DLD1 (cell line): ENCODE measurements around the gene PCDHGA9.
"Not testable (repeated sequence)": the region's sequence is repeated elsewhere in the genome, so short reads cannot be mapped to it uniquely, and the experiment has no call there.

Source experiments
- in situ Hi-C: cut with HindIII; loops from 2 replicates; pipeline ENCODE4 v1.10.0; 2017; ENCODE audit warnings: low sequenced_read_pairs

PCDHGA9 gene

DNA sequence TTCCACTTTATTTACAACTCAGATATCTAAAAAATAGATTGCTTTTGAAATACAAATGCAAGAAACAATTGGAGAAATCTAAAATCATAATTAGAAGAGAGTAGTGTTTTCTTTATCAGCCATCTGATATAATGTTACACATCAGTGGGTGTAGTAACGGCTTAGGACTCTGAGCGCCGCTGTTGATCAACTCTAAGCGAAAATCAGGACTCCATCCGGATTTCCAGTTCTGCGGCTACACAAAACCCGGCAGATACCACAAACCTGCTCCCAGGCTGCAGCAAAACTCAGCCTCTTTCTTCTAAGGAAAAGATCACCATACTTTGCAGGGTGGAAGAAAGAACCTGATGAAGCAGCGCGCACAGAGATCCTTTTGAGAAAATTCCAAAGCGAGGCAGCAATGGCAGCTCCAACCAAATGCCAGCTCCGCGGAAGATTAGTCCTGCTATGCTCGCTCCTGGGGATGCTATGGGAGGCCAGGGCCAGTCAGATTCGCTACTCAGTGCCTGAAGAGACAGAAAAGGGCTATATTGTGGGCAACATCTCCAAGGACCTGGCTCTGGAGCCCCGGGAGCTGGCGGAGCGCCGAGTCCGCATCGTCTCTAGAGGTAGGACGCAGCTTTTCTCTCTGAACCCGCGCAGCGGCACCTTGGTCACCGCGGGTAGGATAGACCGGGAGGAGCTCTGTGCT lies at the start of gene PCDHGA9:
PCDHGA9 (plus strand) TSS at position 226 of the 691 bp plus-strand sequence; CDS start at position 401, 175 bp downstream.
- in situ Hi-C loops: no loop called here

- in situ Hi-C loops: no loop called here
Measured at GRCh38 chr5:141354900-141355469, 47.6 kb upstream of the PCDHGA9 start, which contains the start of gene PCDHGA4. Gene PCDHGA4, plus strand, starts transcription at chr5:141355021. Its CDS starts 87 bp downstream, at chr5:141355108.

DNA sequence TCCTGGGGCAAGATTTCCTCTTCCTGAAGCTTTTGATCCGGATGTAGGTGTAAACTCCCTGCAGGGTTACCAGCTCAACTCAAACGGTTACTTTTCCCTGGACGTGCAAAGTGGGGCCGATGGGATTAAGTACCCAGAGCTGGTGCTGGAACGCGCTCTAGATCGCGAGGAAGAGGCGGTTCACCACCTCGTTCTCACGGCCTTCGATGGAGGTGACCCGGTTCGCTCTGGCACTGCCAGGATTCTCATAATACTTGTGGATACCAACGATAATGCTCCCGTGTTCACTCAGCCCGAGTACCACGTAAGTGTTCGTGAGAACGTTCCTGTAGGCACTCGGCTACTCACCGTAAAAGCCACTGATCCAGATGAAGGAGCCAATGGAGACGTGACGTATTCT lies 46.9 kb upstream of the PCDHGA9 start:
- in situ Hi-C loops: no loop called here

DNA sequence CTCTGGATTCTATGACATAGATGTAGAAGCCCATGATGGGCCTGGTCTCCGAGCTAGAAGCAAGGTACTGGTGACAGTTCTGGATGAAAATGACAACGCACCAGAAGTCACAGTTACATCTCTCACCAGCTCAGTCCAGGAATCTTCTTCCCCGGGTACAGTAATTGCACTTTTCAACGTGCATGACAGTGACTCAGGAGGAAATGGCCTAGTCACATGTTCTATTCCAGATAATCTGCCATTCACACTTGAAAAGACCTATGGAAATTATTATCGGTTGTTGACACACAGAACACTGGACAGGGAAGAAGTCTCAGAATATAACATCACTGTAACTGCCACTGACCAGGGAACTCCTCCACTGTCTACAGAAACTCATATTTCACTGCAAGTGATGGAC lies 46.4 kb upstream of the PCDHGA9 start:
- in situ Hi-C loops: no loop called here

- in situ Hi-C loops: no loop called here
Measured at GRCh38 chr5:141356950-141357349, 45.6 kb upstream of the PCDHGA9 start.

DNA sequence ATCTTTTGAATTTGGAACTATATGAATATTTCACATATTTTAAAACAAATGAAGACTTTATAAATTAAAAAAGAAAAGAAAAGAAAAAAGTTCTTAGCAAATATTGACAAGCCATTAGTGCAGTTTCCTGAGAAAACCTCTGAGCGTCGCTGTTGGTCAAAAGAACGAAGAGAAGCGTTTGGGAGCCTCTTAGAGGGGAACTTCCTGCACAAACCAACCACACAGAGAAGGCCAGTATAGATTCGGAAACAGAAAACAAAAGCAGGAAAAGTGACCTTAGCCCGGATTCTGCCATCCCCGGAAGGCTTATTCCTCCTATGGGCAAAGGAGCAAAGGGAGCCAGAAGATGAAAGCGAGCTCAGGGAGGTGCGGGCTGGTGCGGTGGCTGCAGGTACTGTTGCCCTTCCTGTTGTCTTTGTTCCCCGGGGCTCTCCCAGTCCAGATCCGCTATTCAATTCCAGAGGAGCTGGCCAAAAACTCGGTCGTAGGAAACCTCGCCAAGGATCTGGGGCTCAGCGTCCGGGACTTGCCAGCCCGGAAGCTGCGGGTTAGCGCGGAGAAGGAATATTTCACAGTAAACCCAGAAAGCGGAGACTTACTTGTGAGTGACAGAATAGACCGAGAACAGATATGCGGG lies 42.7 kb upstream of the PCDHGA9 start, which contains the start of gene PCDHGB2:
PCDHGB2 (plus strand) TSS at position 205 of the 637 bp plus-strand sequence; CDS start at position 347, 142 bp downstream.
- in situ Hi-C loops: no loop called here

- in situ Hi-C loops: no loop called here
Measured at GRCh38 chr5:141360685-141361084, 41.9 kb upstream of the PCDHGA9 start.

GRCh38 chr5:141362719-141363118 lies 39.9 kb upstream of the PCDHGA9 start:
- in situ Hi-C loops: no loop called here

- in situ Hi-C loops: no loop called here
Measured at GRCh38 chr5:141363952-141364660, 38.5 kb upstream of the PCDHGA9 start, which contains the start of gene PCDHGA5. Gene PCDHGA5, plus strand, starts transcription at chr5:141364162. Its CDS starts 169 bp downstream, at chr5:141364331.

DNA sequence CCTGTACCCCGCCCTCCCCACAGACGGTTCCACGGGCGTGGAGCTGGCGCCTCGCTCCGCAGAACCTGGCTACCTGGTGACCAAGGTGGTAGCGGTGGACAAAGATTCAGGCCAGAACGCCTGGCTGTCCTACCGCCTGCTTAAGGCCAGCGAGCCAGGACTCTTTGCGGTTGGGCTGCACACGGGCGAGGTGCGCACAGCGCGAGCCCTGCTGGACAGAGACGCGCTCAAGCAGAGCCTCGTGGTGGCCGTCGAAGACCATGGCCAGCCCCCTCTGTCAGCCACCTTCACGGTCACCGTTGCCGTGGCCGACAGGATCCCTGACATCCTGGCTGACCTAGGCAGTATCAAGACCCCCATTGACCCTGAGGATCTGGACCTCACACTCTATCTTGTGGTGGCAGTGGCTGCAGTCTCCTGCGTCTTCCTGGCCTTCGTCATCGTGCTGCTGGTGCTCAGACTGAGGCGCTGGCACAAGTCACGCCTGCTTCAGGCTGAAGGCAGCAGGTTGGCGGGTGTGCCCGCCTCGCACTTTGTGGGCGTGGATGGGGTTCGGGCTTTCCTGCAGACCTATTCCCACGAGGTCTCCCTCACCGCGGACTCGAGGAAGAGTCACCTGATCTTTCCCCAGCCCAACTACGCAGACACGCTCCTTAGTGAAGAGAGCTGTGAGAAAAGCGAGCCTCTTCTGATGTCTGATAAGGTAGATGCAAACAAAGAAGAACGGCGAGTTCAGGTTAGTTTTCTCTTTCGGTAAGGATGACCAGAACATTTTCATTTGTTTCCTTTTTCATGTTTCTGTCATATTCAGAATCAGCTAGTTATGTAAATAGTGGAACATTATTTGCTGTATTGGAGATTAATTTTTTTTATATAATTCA lies 36.3 kb upstream of the PCDHGA9 start:
- in situ Hi-C loops: no loop called here

DNA sequence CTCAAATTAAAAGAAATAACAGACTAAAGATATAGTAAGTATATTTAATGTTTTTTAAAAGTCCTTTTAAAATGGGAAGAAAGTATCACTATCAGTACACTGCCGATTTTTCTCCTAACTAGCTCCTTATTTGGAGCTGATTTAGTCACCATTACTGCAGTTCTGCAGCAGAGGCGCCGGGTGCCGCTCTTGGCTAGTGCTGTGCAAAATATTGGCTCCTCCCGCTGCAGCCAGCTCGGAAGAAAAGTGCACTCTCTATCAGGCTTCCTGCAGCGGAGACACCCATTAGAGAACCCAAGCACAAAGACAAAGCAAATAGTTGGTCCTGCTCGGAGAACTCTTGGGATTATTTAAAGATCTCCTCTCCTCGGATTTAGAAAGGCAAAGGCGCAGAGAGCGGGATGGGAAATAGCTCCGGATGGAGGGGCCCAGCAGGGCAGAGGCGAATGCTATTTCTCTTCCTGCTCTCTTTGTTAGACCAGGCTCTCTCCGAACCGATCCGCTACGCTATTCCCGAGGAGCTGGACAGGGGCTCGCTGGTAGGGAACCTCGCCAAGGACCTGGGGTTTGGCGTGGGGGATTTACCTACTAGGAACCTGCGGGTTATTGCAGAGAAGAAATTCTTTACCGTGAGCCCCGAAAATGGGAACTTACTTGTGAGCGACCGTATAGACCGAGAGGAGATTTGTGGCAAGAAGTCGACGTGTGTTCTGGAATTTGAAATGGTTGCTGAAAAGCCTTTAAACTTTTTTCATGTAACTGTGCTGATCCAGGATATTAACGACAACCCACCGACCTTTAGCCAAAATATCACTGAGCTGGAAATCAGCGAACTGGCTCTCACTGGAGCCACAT lies 32.4 kb upstream of the PCDHGA9 start, which contains the start of gene PCDHGB3:
PCDHGB3 (plus strand) TSS at position 249 of the 855 bp plus-strand sequence; CDS start at position 402, 153 bp downstream.
- in situ Hi-C loops: no loop called here

- in situ Hi-C loops: no loop called here
Measured at GRCh38 chr5:141371572-141372475, 30.8 kb upstream of the PCDHGA9 start.

GRCh38 chr5:141373673-141374317 lies 28.8 kb upstream of the PCDHGA9 start, which contains the start of gene PCDHGA6:
Gene PCDHGA6, plus strand, starts transcription at chr5:141373891. Its CDS starts 193 bp downstream, at chr5:141374084.
- in situ Hi-C loops: no loop called here

- in situ Hi-C loops: no loop called here
Measured at GRCh38 chr5:141374627-141375026, 28.0 kb upstream of the PCDHGA9 start.

DNA sequence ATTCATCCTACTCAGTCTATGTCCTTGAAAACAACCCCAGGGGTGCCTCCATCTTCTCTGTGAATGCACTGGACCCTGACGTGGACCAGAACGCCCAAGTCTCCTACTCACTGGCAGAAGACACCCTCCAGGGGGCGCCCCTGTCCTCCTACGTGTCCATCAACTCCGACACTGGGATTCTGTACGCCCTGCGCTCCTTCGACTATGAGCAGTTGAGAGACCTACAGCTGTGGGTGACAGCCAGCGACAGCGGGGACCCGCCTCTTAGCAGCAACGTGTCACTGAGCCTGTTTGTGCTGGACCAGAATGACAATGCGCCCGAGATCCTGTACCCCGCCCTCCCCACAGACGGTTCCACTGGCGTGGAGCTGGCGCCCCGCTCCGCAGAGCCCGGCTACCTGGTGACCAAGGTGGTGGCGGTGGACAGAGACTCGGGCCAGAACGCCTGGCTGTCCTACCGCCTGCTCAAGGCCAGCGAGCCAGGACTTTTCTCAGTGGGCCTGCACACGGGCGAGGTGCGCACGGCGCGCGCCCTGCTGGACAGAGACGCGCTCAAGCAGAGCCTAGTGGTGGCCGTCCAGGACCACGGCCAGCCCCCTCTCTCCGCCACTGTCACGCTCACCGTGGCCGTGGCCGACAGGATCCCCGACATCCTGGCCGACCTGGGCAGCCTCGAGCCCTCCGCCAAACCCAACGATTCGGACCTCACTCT lies 27.0 kb upstream of the PCDHGA9 start:
- in situ Hi-C loops: not testable (repeated sequence)

DNA sequence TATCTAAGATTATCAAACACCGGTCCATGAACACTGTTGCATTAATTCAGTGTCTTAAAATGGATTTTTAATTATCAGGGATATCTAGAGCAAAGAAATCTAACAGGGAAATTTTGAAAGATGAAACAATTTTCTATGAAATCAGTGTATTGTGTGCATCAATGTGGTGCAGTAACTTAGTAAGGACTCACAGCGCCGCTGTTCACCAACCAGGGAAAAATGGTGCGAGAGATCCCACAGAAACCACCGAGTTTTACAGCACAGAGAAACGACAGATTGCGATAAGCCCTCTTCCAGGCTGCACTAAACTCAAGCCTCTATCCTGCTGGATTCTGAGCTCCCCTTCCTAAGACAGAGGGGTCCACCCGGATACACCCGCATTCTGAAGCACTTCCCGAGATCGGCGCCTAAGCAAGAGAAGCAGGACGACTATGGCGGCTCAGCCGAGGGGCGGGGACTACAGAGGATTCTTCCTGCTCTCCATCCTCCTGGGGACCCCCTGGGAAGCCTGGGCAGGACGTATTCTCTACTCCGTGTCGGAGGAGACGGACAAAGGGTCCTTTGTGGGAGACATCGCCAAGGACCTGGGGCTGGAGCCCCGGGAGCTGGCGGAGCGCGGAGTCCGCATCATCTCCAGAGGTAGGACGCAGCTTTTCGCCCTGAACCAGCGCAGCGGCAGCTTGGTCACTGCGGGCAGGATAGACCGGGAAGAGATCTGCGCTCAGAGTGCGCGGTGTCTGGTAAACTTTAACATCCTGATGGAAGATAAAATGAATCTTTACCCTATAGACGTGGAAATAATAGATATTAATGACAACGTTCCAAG lies 19.9 kb upstream of the PCDHGA9 start, which contains the start of gene PCDHGA7:
PCDHGA7 (plus strand) TSS at position 274 of the 826 bp plus-strand sequence; CDS start at position 432, 158 bp downstream.
- in situ Hi-C loops: no loop called here
